Esophagus muscularis mucosa (tissue), 3 donors: ENCODE results near the gene GABPB2.

Source experiments
- POLR2A ChIP-seq: fragments of 450-650 bp; IDR thresholded peaks from one replicate; pipeline ENCODE4 v1.6.1; 2017; ENCODE audit warnings: antibody characterized with exemption, moderate library complexity, mild to moderate bottlenecking, low read depth
- TF ChIP-seq, protein P1 (sequence below), 3 experiments: fragments of 200-600 bp in 2 of 3; fragments of 450-650 bp in 1 of 3; sonication (generic) in 2 of 3; IDR thresholded peaks; one replicate each; pipeline ENCODE4 v1.5.1; 2017 to 2019; ENCODE audit warnings: antibody characterized with exemption in 3 of 3, mild to moderate bottlenecking in 2 of 3, moderate library complexity in 1 of 3

GRCh38 chr1:151047591-151047924, 23.0 kb upstream of the GABPB2 start, which contains the start of gene C1orf56:
- peak; percentile 33 for TF ChIP-seq POLR2A
- TF ChIP-seq, protein P1, sequence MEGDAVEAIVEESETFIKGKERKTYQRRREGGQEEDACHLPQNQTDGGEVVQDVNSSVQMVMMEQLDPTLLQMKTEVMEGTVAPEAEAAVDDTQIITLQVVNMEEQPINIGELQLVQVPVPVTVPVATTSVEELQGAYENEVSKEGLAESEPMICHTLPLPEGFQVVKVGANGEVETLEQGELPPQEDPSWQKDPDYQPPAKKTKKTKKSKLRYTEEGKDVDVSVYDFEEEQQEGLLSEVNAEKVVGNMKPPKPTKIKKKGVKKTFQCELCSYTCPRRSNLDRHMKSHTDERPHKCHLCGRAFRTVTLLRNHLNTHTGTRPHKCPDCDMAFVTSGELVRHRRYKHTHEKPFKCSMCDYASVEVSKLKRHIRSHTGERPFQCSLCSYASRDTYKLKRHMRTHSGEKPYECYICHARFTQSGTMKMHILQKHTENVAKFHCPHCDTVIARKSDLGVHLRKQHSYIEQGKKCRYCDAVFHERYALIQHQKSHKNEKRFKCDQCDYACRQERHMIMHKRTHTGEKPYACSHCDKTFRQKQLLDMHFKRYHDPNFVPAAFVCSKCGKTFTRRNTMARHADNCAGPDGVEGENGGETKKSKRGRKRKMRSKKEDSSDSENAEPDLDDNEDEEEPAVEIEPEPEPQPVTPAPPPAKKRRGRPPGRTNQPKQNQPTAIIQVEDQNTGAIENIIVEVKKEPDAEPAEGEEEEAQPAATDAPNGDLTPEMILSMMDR (IDR thresholded peaks at IDR 0.05) = no peak
